HG03159 (cell line): ENCODE data around the gene UBE2D3.

Experiments used
- ATAC-seq: cut with Tn5 transposase; IDR thresholded peaks from one replicate; pipeline ENCODE4 v1.9.1; 2021; ENCODE audit warnings: mild to moderate bottlenecking, moderate library complexity; ENCODE audit not compliant: unreplicated experiment

The UBE2D3 gene

GRCh38 chr4:102792361-102792936 lies 34.9 kb downstream of the UBE2D3 start:
- ATAC-seq, result no peak

- ATAC-seq, result no peak
Observed at GRCh38 chr4:102791318-102791835, 36.0 kb downstream of the UBE2D3 start.

GRCh38 chr4:102789317-102789717 lies 38.0 kb downstream of the UBE2D3 start:
- ATAC-seq, result no peak

- no peak for ATAC-seq
Observed at GRCh38 chr4:102787944-102788343, 39.4 kb downstream of the UBE2D3 start.

GRCh38 chr4:102787096-102787881 lies 40.1 kb downstream of the UBE2D3 start:
- ATAC-seq, result no peak

- ATAC-seq, result no peak
Observed at GRCh38 chr4:102786279-102786678, 41.1 kb downstream of the UBE2D3 start.

GRCh38 chr4:102783006-102783405 lies 44.3 kb downstream of the UBE2D3 start:
- no peak for ATAC-seq

GRCh38 chr4:102781570-102781969 lies 45.8 kb downstream of the UBE2D3 start:
- no peak for ATAC-seq

- peak; percentile 72 for ATAC-seq
Observed at GRCh38 chr4:102780476-102781144, 46.7 kb downstream of the UBE2D3 start.

GRCh38 chr4:102779204-102779603 lies 48.1 kb downstream of the UBE2D3 start:
- ATAC-seq, result no peak

GRCh38 chr4:102778720-102779119 lies 48.6 kb downstream of the UBE2D3 start:
- ATAC-seq, result no peak

GRCh38 chr4:102775805-102776204 lies 51.5 kb downstream of the UBE2D3 start:
- no peak for ATAC-seq

GRCh38 chr4:102774254-102774653 lies 53.1 kb downstream of the UBE2D3 start:
- no peak for ATAC-seq

GRCh38 chr4:102772738-102773340 lies 54.5 kb downstream of the UBE2D3 start:
- ATAC-seq, result no peak

- ATAC-seq, result no peak
Observed at GRCh38 chr4:102764901-102765300, 62.5 kb downstream of the UBE2D3 start.

GRCh38 chr4:102761906-102762305 lies 65.4 kb downstream of the UBE2D3 start:
- ATAC-seq, result no peak

GRCh38 chr4:102761296-102761701 lies 66.1 kb downstream of the UBE2D3 start:
- ATAC-seq, result peak; percentile 17

- peak; percentile 92 for ATAC-seq
Observed at GRCh38 chr4:102760645-102761295, 66.6 kb downstream of the UBE2D3 start, which contains the start of gene MANBA. MANBA (minus strand) TSS chr4:102760968; CDS start chr4:102760894, 74 bp downstream.

- ATAC-seq, result peak; percentile 65
Observed at GRCh38 chr4:102759831-102760644, 67.3 kb downstream of the UBE2D3 start.
